Natural killer cell (primary cell): ENCODE measurements around the gene BACH1. TPM values are rescaled to one million over a fixed set of nuclear protein-coding genes. Genes with fewer than 3 reads are reported as not detected.

Experiments used
- ATAC-seq, 3 donors: fragments of 150-1000 bp in 2 of 3; fragments of 200-7000 bp in 1 of 3; cut with Tn5 transposase; 1 replicate in 1 of 3; 2 replicates in 2 of 3; pipeline ENCODE4 v1.10.0; 2021; ENCODE audit warnings: mild to moderate bottlenecking in 2 of 3, moderate library complexity in 2 of 3
- DNase-seq, 2 donors: peaks; one replicate each; pipeline versions ENCODE4 v3.0.0 to v3.0.0-alpha.2; 2013 to 2021; ENCODE audit warnings: mixed read lengths in 1 of 2
- H3K27ac ChIP-seq: one replicate; pipeline ENCODE4 v1.5.1; 2013; ENCODE audit warnings: mild to moderate bottlenecking, low read length
- H3K27me3 ChIP-seq: one replicate; pipeline ENCODE4 v1.6.1; 2013; ENCODE audit warnings: low read length; ENCODE audit not compliant: control insufficient read depth, insufficient read depth
- H3K36me3 ChIP-seq: one replicate; pipeline ENCODE4 v1.6.1; 2013; ENCODE audit warnings: low read length; ENCODE audit not compliant: control insufficient read depth, insufficient read depth
- H3K4me1 ChIP-seq: one replicate; pipeline ENCODE4 v1.6.1; 2013; ENCODE audit warnings: low read length; ENCODE audit not compliant: control insufficient read depth, insufficient read depth
- H3K4me3 ChIP-seq: one replicate; pipeline ENCODE4 v1.5.1; 2013; ENCODE audit warnings: low read length
- H3K9me3 ChIP-seq: one replicate; pipeline ENCODE4 v1.6.1; 2013; ENCODE audit warnings: low read length; ENCODE audit not compliant: control insufficient read depth, insufficient read depth
- H3K27ac Mint-ChIP-seq, 2 donors: one replicate each; pipeline ENCODE4 v1.8.0; 2022; ENCODE audit warnings: mild to moderate bottlenecking in 2 of 2, mixed read lengths in 2 of 2, moderate library complexity in 1 of 2
- H3K27me3 Mint-ChIP-seq, 2 donors: one replicate each; pipeline ENCODE4 v1.8.0; 2022; ENCODE audit warnings: low read depth in 2 of 2, mixed read lengths in 2 of 2
- H3K36me3 Mint-ChIP-seq: one replicate; pipeline ENCODE4 v1.8.0; 2022; ENCODE audit warnings: mixed read lengths
- H3K4me1 Mint-ChIP-seq, 2 donors: one replicate each; pipeline ENCODE4 v1.8.0; 2022; ENCODE audit warnings: mixed read lengths in 2 of 2
- H3K4me3 Mint-ChIP-seq: one replicate; pipeline ENCODE4 v1.8.0; 2022; ENCODE audit warnings: mild to moderate bottlenecking, moderate library complexity, mixed read lengths
- H3K9me3 Mint-ChIP-seq, 2 donors: one replicate each; pipeline ENCODE4 v1.8.0; 2022; ENCODE audit warnings: mixed read lengths in 2 of 2
- WGBS: methylation state at CpG from one replicate; pipeline ENCODE4 v1.1.7; 2013; ENCODE audit warnings: missing lambda C conversion rate; ENCODE audit not compliant: insufficient coverage; 5-methylcytosine and 5-hydroxymethylcytosine counted together
- intact Hi-C: fragments of 100-400 bp; cut with micrococcal nuclease; formaldehyde crosslinking; loops from one replicate; pipeline ENCODE4 v1.14.2; 2022
- total RNA-seq, 4 donors: library from RNA; stranded (reverse); fragments of 120-200 nt in 1 of 4; gene quantifications; one replicate each; pipeline versions ENCODE4 v1.2.3 to v1.2.4, GENCODE V29; 2013 to 2022
- TF ChIP-seq, protein P1 (sequence below): fragments of 200-600 bp; IDR thresholded peaks from one replicate; pipeline ENCODE4 v1.8.0; 2022; ENCODE audit warnings: antibody characterized with exemption

The BACH1 gene
- total RNA-seq, 3 donors from 2014 or later (not counting 1 experiment from before 2014, with no cell fraction given) = 74.2 to 111 (median 86.3) TPM

DNA sequence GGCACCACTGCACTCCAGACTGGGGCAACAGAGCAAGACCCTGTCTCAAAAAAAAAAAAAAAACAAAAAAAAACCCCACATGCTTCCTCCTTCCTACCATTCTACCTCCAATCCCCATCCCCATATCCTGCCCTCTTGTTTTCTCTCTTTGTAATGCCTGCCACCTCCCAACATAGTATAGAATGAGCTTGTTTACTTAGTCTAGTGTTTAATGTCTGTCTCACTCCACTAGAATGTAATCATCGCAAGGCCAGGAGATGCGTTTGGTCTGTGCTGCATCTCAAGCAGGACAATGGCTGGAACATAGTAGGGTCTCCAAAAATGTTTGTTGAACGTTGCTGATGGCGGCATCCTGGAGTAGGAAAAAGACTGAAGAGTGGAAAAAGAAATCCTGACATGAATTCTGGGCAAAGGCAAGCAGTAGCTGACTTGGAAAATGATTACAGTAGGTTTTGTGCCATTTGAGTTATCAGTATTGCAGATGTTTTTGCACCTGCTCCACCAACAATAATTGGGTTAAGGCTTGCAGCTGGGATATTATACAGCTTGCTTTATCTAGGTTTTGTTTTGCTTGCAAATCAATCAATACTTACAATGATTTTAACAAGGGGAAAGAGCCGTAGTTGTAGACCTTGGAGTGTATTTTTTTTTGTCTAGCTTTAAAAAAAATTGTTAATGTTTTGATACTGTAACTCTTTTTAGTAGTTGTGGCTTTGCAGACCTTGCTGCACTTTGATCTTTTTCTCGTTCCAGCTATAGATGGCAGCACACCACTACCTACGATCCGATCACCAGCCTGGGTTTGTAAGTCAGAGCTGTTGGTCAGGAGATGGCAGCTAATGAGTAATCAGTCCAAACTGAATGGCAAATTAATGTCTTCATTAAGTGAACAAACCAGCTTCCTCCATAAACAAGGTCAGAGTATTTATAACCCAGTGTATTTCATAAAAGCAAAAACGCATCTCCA, 62.4 kb downstream of the BACH1 start:
- Histone ChIP-seq H3K4me3 (no peak overlapping the region), H3K4me1 (peaks cover 3% of the 10 kb centered on the region), H3K27me3 (no peaks in the 10 kb centered on the region), H3K9me3 (no peaks in the 10 kb centered on the region), H3K36me3 (no peaks in the 10 kb centered on the region), H3K27ac (no peak overlapping the region)
- ATAC-seq = no peak
- Mint-ChIP-seq H3K36me3 (peaks cover 13% of the 10 kb centered on the region), H3K4me1 (peaks cover 11 to 15% of the 10 kb centered on the region in 2 donors), H3K4me3 (no peak overlapping the region), H3K27me3 (no peaks in the 10 kb centered on the region), H3K27ac (no peak overlapping the region), H3K9me3 (no peaks in the 10 kb centered on the region)
- TF ChIP-seq, protein P1, sequence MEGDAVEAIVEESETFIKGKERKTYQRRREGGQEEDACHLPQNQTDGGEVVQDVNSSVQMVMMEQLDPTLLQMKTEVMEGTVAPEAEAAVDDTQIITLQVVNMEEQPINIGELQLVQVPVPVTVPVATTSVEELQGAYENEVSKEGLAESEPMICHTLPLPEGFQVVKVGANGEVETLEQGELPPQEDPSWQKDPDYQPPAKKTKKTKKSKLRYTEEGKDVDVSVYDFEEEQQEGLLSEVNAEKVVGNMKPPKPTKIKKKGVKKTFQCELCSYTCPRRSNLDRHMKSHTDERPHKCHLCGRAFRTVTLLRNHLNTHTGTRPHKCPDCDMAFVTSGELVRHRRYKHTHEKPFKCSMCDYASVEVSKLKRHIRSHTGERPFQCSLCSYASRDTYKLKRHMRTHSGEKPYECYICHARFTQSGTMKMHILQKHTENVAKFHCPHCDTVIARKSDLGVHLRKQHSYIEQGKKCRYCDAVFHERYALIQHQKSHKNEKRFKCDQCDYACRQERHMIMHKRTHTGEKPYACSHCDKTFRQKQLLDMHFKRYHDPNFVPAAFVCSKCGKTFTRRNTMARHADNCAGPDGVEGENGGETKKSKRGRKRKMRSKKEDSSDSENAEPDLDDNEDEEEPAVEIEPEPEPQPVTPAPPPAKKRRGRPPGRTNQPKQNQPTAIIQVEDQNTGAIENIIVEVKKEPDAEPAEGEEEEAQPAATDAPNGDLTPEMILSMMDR = no peak
- DNase-seq = peak in 1 of 2 donors; percentile 41
- intact Hi-C loops = no loop called here
- WGBS = 87% methylated on average over 9 of the region's 9 CpGs

DNA sequence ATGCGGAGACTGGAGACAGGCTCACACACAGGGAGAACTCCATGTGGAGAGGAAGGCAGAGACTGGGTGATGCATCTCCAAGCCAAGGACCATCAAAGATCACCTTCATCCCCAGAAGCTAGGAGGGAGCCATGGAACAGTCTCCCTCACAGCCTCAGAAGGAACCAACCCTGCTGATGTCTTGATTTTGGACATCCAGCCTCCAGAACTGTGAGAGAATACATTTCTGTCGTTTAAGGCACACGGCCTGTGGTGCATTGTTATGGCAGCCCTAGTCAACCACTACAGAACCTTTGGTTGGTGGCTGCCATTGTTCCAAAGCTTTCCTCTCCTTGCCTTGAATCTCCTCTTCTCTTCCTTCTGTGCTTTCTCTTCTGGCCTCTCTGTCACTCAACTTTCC, 64.0 kb downstream of the BACH1 start:
- H3K36me3 ChIP-seq = no peaks in the 10 kb centered on the region
- no peak overlapping the region for H3K4me3 Mint-ChIP-seq

DNA sequence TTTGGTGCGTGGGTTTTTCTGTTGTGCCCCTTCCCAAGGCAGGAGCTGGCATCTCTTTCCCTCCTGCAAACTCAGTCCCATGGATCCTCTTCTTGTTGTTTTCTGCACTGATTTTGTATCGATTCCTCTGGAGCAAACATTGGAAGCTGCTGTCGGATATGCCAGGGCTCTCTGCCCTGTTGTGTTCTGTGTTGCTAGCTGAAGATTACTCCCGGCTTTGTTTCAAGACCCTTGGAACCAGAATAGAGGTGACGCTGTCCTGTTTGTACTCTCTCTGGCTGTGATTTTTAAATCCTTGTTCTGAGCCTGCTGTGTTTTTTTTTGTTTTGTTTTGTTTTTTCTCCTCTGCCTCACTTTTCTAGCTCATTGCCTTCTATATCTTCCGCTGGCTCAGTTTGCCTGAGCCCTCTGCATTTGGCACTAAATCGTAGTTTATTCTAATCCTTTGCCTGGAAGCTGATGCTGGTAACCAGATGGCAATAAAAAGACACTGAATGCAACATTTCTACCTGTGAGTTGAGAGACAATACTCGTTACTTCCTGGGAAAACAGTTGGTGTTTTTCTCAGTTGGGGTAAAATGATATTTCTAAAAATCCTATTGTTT, 67.0 kb downstream of the BACH1 start:
- ATAC-seq = no peak
- no peaks in the 10 kb centered on the region for H3K36me3 ChIP-seq
- H3K4me1 ChIP-seq = no peaks in the 10 kb centered on the region
- peaks cover 13% of the 10 kb centered on the region for H3K36me3 Mint-ChIP-seq
- H3K9me3 ChIP-seq = no peaks in the 10 kb centered on the region
- H3K27me3 ChIP-seq = no peaks in the 10 kb centered on the region
- intact Hi-C loops = no loop called here
- TF ChIP-seq, protein P1 = no peak
- 97% methylated on average over 8 of the region's 8 CpGs for WGBS
- no peak overlapping the region for H3K27ac ChIP-seq
- no peak overlapping the region for H3K27ac Mint-ChIP-seq
- H3K4me3 ChIP-seq = no peak overlapping the region
- DNase-seq = no peak
- H3K27me3 Mint-ChIP-seq = no peaks in the 10 kb centered on the region
- no peaks in the 10 kb centered on the region for H3K4me1 Mint-ChIP-seq
- no peaks in the 10 kb centered on the region for H3K9me3 Mint-ChIP-seq
- no peak overlapping the region for H3K4me3 Mint-ChIP-seq

More for the DNA sequence above, 64.0 kb downstream of the BACH1 start:
- Mint-ChIP-seq H3K36me3 (peaks cover 13% of the 10 kb centered on the region), H3K27ac (no peak overlapping the region), H3K27me3 (no peaks in the 10 kb centered on the region), H3K9me3 (no peaks in the 10 kb centered on the region), H3K4me1 (peaks cover 6% of the 10 kb centered on the region in 2 donors)
- H3K4me1 ChIP-seq = peaks cover 2% of the 10 kb centered on the region
- TF ChIP-seq, protein P1 = no peak
- no peak overlapping the region for H3K27ac ChIP-seq
- intact Hi-C loops = no loop called here
- H3K9me3 ChIP-seq = no peaks in the 10 kb centered on the region
- DNase-seq (no peak), ATAC-seq (no peak)
- no peaks in the 10 kb centered on the region for H3K27me3 ChIP-seq
- over 99% methylated on average over 3 of the region's 3 CpGs for WGBS
- no peak overlapping the region for H3K4me3 ChIP-seq
